Natural killer cell (primary cell): ENCODE measurements around the gene CFL1. TPM values are rescaled to one million over a fixed set of nuclear protein-coding genes. Genes with fewer than 3 reads are reported as not detected.

Source experiments
- ATAC-seq, 3 donors: fragments of 150-1000 bp in 2 of 3; fragments of 200-7000 bp in 1 of 3; cut with Tn5 transposase; 1 replicate in 1 of 3; 2 replicates in 2 of 3; pipeline ENCODE4 v1.10.0; 2021; ENCODE audit warnings: mild to moderate bottlenecking in 2 of 3, moderate library complexity in 2 of 3
- DNase-seq, 2 donors: peaks; one replicate each; pipeline versions ENCODE4 v3.0.0 to v3.0.0-alpha.2; 2013 to 2021; ENCODE audit warnings: mixed read lengths in 1 of 2
- H3K27ac ChIP-seq: one replicate; pipeline ENCODE4 v1.5.1; 2013; ENCODE audit warnings: mild to moderate bottlenecking, low read length
- H3K27me3 ChIP-seq: one replicate; pipeline ENCODE4 v1.6.1; 2013; ENCODE audit warnings: low read length; ENCODE audit not compliant: control insufficient read depth, insufficient read depth
- H3K36me3 ChIP-seq: one replicate; pipeline ENCODE4 v1.6.1; 2013; ENCODE audit warnings: low read length; ENCODE audit not compliant: control insufficient read depth, insufficient read depth
- H3K4me1 ChIP-seq: one replicate; pipeline ENCODE4 v1.6.1; 2013; ENCODE audit warnings: low read length; ENCODE audit not compliant: control insufficient read depth, insufficient read depth
- H3K4me3 ChIP-seq: one replicate; pipeline ENCODE4 v1.5.1; 2013; ENCODE audit warnings: low read length
- H3K9me3 ChIP-seq: one replicate; pipeline ENCODE4 v1.6.1; 2013; ENCODE audit warnings: low read length; ENCODE audit not compliant: control insufficient read depth, insufficient read depth
- H3K27ac Mint-ChIP-seq, 2 donors: one replicate each; pipeline ENCODE4 v1.8.0; 2022; ENCODE audit warnings: mild to moderate bottlenecking in 2 of 2, mixed read lengths in 2 of 2, moderate library complexity in 1 of 2
- H3K27me3 Mint-ChIP-seq, 2 donors: one replicate each; pipeline ENCODE4 v1.8.0; 2022; ENCODE audit warnings: low read depth in 2 of 2, mixed read lengths in 2 of 2
- H3K36me3 Mint-ChIP-seq: one replicate; pipeline ENCODE4 v1.8.0; 2022; ENCODE audit warnings: mixed read lengths
- H3K4me1 Mint-ChIP-seq, 2 donors: one replicate each; pipeline ENCODE4 v1.8.0; 2022; ENCODE audit warnings: mixed read lengths in 2 of 2
- H3K4me3 Mint-ChIP-seq: one replicate; pipeline ENCODE4 v1.8.0; 2022; ENCODE audit warnings: mild to moderate bottlenecking, moderate library complexity, mixed read lengths
- H3K9me3 Mint-ChIP-seq, 2 donors: one replicate each; pipeline ENCODE4 v1.8.0; 2022; ENCODE audit warnings: mixed read lengths in 2 of 2
- WGBS: methylation state at CpG from one replicate; pipeline ENCODE4 v1.1.7; 2013; ENCODE audit warnings: missing lambda C conversion rate; ENCODE audit not compliant: insufficient coverage; 5-methylcytosine and 5-hydroxymethylcytosine counted together
- intact Hi-C: fragments of 100-400 bp; cut with micrococcal nuclease; formaldehyde crosslinking; loops from one replicate; pipeline ENCODE4 v1.14.2; 2022
- total RNA-seq, 4 donors: library from RNA; stranded (reverse); fragments of 120-200 nt in 1 of 4; gene quantifications; one replicate each; pipeline versions ENCODE4 v1.2.3 to v1.2.4, GENCODE V29; 2013 to 2022
- TF ChIP-seq, protein P1 (sequence below): fragments of 200-600 bp; IDR thresholded peaks from one replicate; pipeline ENCODE4 v1.8.0; 2022; ENCODE audit warnings: antibody characterized with exemption

Gene CFL1
- total RNA-seq, 3 donors from 2014 or later (not counting 1 experiment from before 2014, with no cell fraction given), result 1,035 to 1,220 (median 1,095) TPM

DNA sequence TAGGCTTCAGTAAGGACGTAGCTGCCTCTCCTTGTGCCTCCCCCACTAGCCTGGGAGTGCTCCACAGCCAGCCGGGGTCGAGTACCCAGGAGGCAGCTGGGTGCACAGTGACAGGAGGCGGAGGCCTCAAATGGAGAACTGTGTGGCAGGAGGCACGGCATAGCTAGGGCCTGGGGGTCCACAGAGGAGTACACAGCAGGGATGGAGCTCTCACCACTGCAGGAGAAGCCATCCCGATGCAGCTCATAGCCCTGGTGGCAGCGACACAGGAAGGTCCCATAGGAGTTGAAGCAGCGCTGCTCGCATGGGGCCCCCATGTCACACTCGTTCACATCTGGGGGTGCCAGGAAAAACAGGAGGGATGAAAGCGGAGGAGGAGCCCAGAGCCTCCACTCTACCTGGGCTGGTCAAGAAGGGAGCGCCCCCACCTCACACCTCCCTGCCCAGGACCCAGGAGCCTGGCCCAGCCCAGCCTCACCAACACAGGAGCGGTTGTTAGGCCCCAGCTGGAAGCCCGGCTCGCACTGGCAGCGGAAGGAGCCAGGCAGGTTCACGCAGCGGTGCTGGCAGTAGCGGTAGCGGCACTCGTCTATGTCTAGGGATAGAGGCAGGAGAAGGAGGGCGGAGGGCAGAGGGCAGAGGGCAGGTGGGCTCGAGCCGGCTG lies 11.8 kb upstream of the CFL1 start:
- Histone ChIP-seq H3K4me3 (no peak overlapping the region), H3K27me3 (no peaks in the 10 kb centered on the region), H3K9me3 (no peaks in the 10 kb centered on the region), H3K27ac (no peak overlapping the region), H3K4me1 (peaks cover 36% of the 10 kb centered on the region), H3K36me3 (peaks cover 19% of the 10 kb centered on the region)
- peaks cover 24 to 34% of the 10 kb centered on the region in 2 donors for H3K4me1 Mint-ChIP-seq
- H3K27me3 Mint-ChIP-seq, result no peaks in the 10 kb centered on the region
- no peak overlapping the region for H3K27ac Mint-ChIP-seq
- peak overlapping the region; percentile 13 for H3K4me3 Mint-ChIP-seq
- H3K36me3 Mint-ChIP-seq, result no peaks in the 10 kb centered on the region
- no peak for DNase-seq
- 86% methylated on average over 24 of the region's 24 CpGs for WGBS
- no peaks in the 10 kb centered on the region for H3K9me3 Mint-ChIP-seq
- TF ChIP-seq, protein P1, sequence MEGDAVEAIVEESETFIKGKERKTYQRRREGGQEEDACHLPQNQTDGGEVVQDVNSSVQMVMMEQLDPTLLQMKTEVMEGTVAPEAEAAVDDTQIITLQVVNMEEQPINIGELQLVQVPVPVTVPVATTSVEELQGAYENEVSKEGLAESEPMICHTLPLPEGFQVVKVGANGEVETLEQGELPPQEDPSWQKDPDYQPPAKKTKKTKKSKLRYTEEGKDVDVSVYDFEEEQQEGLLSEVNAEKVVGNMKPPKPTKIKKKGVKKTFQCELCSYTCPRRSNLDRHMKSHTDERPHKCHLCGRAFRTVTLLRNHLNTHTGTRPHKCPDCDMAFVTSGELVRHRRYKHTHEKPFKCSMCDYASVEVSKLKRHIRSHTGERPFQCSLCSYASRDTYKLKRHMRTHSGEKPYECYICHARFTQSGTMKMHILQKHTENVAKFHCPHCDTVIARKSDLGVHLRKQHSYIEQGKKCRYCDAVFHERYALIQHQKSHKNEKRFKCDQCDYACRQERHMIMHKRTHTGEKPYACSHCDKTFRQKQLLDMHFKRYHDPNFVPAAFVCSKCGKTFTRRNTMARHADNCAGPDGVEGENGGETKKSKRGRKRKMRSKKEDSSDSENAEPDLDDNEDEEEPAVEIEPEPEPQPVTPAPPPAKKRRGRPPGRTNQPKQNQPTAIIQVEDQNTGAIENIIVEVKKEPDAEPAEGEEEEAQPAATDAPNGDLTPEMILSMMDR, result no peak
- intact Hi-C loops, result no loop called here
- ATAC-seq, result no peak

DNA sequence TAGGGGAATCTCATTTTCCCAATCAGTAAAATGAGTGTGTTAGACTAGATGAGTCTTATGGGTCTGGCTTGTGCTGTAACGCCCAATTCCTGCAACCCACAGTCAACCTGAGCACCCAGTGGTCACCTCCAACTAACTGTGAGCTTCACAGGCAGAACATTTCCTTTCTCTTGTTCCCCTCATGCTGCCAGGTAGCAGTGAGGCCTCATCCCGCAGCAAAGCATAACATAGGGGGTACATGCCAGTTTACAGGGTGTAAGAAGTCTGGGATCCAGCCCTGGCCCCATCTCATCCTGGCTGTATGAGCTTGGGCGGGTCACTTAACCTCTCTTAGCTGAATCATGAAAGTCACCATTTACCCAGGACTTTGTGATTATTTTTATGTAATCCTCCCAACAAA lies 10.9 kb upstream of the CFL1 start:
- TF ChIP-seq, protein P1, result no peak
- Mint-ChIP-seq H3K4me1 (peaks cover 24 to 34% of the 10 kb centered on the region in 2 donors), H3K4me3 (no peak overlapping the region), H3K9me3 (no peaks in the 10 kb centered on the region), H3K27me3 (no peaks in the 10 kb centered on the region), H3K36me3 (no peaks in the 10 kb centered on the region), H3K27ac (no peak overlapping the region)
- intact Hi-C loops, result no loop called here
- H3K4me1 ChIP-seq, result peaks cover 30% of the 10 kb centered on the region
- no peak for DNase-seq
- H3K27me3 ChIP-seq, result no peaks in the 10 kb centered on the region
- no peaks in the 10 kb centered on the region for H3K9me3 ChIP-seq
- H3K4me3 ChIP-seq, result no peak overlapping the region
- 100% methylated on average over 2 of the region's 3 CpGs for WGBS
- H3K36me3 ChIP-seq, result peaks cover 28% of the 10 kb centered on the region
- no peak overlapping the region for H3K27ac ChIP-seq
- ATAC-seq, result no peak

DNA sequence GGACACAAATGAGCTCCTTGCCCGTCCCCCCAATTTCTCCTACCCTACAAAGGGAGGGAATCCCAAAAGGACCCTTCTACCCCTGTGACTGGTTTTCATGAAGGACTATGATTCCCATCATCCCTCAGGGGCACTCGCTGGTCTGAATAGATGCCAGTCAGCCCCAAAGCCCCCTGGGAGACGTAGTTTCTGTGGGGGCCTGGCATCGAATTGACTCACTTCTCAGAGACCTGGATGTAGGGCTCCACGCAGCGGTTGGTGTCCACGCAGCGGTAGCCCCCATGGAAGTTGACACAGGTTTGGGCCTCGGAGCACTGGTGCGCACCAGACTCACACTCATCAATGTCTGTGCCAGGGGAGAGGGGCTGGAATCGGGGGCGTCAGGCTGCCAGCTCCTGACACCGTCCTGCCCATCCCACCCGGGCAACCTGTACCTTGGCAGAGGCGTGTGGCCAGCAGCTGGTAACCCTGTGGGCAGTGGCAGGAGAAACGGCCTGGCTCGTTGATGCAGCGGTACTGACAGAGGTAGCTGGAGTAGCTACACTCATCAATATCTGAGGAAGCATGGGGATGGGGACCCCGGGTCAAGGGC lies 10.2 kb upstream of the CFL1 start:
- DNase-seq, result peak in 1 of 2 donors; percentile 60
- no peaks in the 10 kb centered on the region for H3K36me3 Mint-ChIP-seq
- TF ChIP-seq, protein P1, result no peak
- no peak overlapping the region for H3K27ac ChIP-seq
- intact Hi-C loops, result no loop called here
- H3K27ac Mint-ChIP-seq, result no peak overlapping the region
- peaks cover 35% of the 10 kb centered on the region for H3K36me3 ChIP-seq
- no peaks in the 10 kb centered on the region for H3K9me3 ChIP-seq
- H3K27me3 Mint-ChIP-seq, result no peaks in the 10 kb centered on the region
- peaks cover 17 to 31% of the 10 kb centered on the region in 2 donors for H3K4me1 Mint-ChIP-seq
- H3K4me3 Mint-ChIP-seq, result no peak overlapping the region
- no peak overlapping the region for H3K4me3 ChIP-seq
- H3K9me3 Mint-ChIP-seq, result no peaks in the 10 kb centered on the region
- peaks cover 25% of the 10 kb centered on the region for H3K4me1 ChIP-seq
- no peaks in the 10 kb centered on the region for H3K27me3 ChIP-seq
- WGBS, result 95% methylated on average over 18 of the region's 19 CpGs
- ATAC-seq, result peak in 2 of 3 donors; percentile 63 to 73
